ENCODE measurements around the gene TNFRSF18.

TNFRSF18 gene

DNA sequence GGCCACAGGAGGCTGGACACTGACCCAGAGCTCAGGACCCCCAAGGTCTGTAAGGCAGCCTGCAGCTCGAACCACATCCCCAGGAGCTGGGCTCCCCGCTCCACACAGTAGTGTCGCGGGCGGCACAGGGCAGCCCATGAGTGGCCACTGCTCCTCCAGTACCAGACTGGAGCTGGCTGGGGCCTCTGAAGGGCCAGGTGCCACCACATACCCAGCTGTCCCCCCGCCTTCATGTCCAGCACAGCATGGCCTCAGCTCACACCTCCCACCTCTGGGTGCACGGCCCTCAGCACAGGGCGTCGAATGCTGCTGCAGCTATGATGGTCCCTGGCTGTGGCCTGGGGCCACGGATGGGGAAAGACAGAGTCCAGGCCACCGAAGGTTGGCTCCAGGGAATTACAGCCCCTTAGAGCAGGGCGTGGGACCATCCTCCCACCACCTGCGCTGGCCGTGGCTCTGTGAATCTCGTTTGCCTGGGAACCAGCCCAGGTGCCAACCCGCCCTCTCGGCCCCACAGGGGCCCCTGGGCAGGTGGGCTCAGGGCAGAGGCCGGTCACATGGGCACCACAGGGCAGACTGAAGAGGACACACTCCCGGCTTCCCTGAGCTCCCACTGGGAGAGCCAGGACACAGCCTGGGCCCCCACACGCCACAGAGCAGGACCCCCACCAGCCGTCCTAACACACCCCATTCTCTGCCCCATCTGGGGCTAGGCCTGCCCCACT, 9.7 kb upstream of the TNFRSF18 start:
- H3K4me3 ChIP-seq (replicated peaks; ENCODE audit: low read depth, low read length), result no peak overlapping the region
- no peak for DNase-seq (ENCODE audit: extremely low read depth, low read depth)
- TF ChIP-seq, protein P1, sequence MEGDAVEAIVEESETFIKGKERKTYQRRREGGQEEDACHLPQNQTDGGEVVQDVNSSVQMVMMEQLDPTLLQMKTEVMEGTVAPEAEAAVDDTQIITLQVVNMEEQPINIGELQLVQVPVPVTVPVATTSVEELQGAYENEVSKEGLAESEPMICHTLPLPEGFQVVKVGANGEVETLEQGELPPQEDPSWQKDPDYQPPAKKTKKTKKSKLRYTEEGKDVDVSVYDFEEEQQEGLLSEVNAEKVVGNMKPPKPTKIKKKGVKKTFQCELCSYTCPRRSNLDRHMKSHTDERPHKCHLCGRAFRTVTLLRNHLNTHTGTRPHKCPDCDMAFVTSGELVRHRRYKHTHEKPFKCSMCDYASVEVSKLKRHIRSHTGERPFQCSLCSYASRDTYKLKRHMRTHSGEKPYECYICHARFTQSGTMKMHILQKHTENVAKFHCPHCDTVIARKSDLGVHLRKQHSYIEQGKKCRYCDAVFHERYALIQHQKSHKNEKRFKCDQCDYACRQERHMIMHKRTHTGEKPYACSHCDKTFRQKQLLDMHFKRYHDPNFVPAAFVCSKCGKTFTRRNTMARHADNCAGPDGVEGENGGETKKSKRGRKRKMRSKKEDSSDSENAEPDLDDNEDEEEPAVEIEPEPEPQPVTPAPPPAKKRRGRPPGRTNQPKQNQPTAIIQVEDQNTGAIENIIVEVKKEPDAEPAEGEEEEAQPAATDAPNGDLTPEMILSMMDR (IDR thresholded peaks at IDR 0.05; ENCODE audit: low read depth, low read length, missing control alignments), result no peak

DNA sequence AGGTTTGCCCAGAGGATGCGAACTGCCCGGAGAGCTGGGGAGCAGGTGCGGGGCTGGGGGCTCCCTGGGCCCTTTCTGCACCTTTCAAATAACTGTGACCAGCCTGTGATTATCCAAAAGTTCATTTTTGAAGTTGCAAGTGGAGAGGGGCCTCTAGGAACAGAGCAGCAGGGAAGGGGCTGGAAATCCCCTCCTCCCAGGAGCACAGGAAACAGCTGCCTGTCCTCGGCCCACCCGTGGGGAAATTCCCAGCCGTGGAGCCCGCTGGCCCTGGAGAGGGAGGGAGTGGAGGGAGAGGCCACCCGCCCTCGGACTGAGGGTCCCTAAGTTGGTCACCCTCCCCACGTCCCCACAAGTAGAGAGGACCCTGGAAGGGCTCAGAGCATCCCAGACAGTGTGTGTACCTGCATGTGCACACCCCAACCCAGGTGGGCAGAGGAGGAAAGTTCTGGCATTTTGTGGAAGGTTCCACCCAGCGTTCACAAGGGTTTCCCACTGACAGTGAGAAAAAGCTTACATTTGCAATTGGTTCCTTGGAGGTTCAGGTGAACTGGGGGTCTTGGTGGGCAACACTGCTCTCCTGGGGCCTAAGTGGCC, 8.8 kb upstream of the TNFRSF18 start:
- no peak for DNase-seq (ENCODE audit: extremely low read depth, low read depth)
- TF ChIP-seq, protein P1 (IDR thresholded peaks at IDR 0.05; ENCODE audit: low read depth, low read length, missing control alignments), result no peak
- no peak overlapping the region for H3K4me3 ChIP-seq (replicated peaks; ENCODE audit: low read depth, low read length)

DNA sequence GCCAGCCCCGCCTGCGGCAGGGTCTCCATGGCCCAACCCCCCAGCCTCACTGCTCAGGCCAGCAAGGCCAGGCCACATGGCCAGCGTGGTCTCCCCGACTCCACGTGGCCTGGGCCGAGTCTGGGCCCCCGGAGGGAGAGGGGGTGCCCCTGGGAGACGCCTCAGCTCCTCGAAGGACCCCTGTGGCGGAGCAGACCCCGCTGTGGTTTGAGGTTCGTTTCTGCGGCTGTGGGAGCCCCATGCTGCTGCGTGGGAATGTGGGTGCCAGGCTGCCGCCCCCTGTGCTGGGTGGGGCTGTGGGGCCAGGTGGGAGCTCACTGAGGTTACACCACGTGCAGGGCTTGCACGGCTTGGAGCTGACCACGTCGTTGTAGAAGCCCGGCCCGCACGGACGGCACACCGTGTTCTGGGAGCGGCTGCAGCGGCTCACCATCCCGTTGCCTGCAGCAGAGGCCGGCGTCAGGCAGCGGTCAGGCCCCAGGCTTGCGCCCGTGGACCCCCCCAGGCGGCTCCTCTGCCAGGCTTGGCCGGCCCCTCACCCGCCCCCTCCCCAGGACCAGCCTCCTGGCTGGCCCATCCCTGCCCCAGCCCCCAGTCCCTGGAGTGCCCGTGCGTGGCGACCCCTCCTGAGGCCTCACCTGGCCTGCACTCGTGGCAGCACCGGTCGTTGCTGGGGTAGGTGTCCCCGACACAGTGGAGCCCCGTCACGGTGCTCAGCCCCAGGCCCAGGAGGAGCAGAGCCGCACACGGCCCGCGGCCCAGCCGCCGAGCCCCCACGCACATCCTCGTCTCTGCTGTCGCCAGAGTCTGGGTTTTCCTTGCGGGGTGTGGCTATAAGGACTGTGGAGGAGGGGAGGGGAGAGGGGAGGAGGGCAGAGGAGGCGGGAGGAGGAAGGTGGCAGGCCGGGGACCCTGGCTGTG, 7.2 kb upstream of the TNFRSF18 start, which contains the start of gene TNFRSF4:
Gene TNFRSF4, minus strand, starts transcription at position 809 of the 921 bp plus-strand sequence. Its CDS starts 26 bp downstream, at position 783.
- H3K4me3 ChIP-seq (replicated peaks; ENCODE audit: low read depth, low read length), result no peak within 1 kb of the TSS
- TF ChIP-seq, protein P1 (IDR thresholded peaks at IDR 0.05; ENCODE audit: low read depth, low read length, missing control alignments), result no peak
- DNase-seq (ENCODE audit: extremely low read depth, low read depth), result no peak

- TF ChIP-seq, protein P1 (IDR thresholded peaks at IDR 0.05; ENCODE audit: low read depth, low read length, missing control alignments), result no peak
- H3K4me3 ChIP-seq (replicated peaks; ENCODE audit: low read depth, low read length), result no peak overlapping the region
- DNase-seq (ENCODE audit: extremely low read depth, low read depth), result no peak
These were observed 6.5 kb upstream of the TNFRSF18 start for GRCh38 chr1:1212780-1213344.

GRCh38 chr1:1211541-1212441, 5.4 kb upstream of the TNFRSF18 start:
- H3K4me3 ChIP-seq (replicated peaks; ENCODE audit: low read depth, low read length), result no peak overlapping the region
- TF ChIP-seq, protein P1 (IDR thresholded peaks at IDR 0.05; ENCODE audit: low read depth, low read length, missing control alignments), result no peak
- DNase-seq (ENCODE audit: extremely low read depth, low read depth), result no peak

Measured in HFF-Myc (cell line).